WTC11 (cell line): ENCODE results near the gene MSL3B.
A peak's percentile ranks its signal among the peaks of the same experiment; 100 is the strongest.

ENCODE experiments used
- ATAC-seq: fragments of 200-7000 bp; cut with Tn5 transposase; 2 replicates; pipeline ENCODE4 v1.10.0; 2021; ENCODE audit warnings: mild to moderate bottlenecking, moderate library complexity
- CTCF ChIA-PET: fragments of 300-600 bp; sonication (Branson Sonifier 250); formaldehyde crosslinking; loops from one replicate; lab custom pipeline; 2021; ENCODE audit warnings: antibody characterized with exemption; lab: Charles Lee
- POLR2A ChIA-PET: fragments of 350-600 bp; sonication (Branson Sonifier 250); formaldehyde crosslinking; loops from one replicate; lab custom pipeline; 2021; ENCODE audit warnings: antibody characterized with exemption; lab: Charles Lee
- DNase-seq: peaks from one replicate; pipeline ENCODE4 v3.0.0; 2021; ENCODE audit warnings: low spot score
- H3K27ac Mint-ChIP-seq: 2 replicates; pipeline ENCODE4 v1.8.0; 2021; ENCODE audit warnings: mixed read lengths
- H3K27me3 Mint-ChIP-seq: 2 replicates; pipeline ENCODE4 v1.8.0; 2021; ENCODE audit warnings: low read depth, mild to moderate bottlenecking, moderate library complexity, mixed read lengths
- H3K36me3 Mint-ChIP-seq: 2 replicates; pipeline ENCODE4 v1.8.0; 2021; ENCODE audit warnings: mixed read lengths
- H3K4me1 Mint-ChIP-seq: 2 replicates; pipeline ENCODE4 v1.8.0; 2022; ENCODE audit warnings: mixed read lengths
- H3K4me3 Mint-ChIP-seq: 2 replicates; pipeline ENCODE4 v1.8.0; 2021; ENCODE audit warnings: mild to moderate bottlenecking, moderate library complexity, mixed read lengths
- H3K9me3 Mint-ChIP-seq: 2 replicates; pipeline ENCODE4 v1.8.0; 2021; ENCODE audit warnings: mixed read lengths
- ATF1 ChIP-seq: sonication (generic); formaldehyde crosslinking; IDR thresholded peaks from 2 replicates; pipeline ENCODE4 v1.8.1; 2023; ENCODE audit warnings: mild to moderate bottlenecking, moderate library complexity, missing genetic modification reagents
- GRHL2 ChIP-seq: fragments of 250-450 bp; sonication (Bioruptor Pico); IDR thresholded peaks from 2 replicates; pipeline ENCODE4 v1.8.0; 2022; ENCODE audit warnings: mild to moderate bottlenecking, moderate library complexity; ENCODE audit not compliant: insufficient replicate concordance, severe bottlenecking
- MYBL2 ChIP-seq: sonication (generic); formaldehyde crosslinking; IDR thresholded peaks from 2 replicates; pipeline ENCODE4 v1.8.1; 2023; ENCODE audit warnings: mild to moderate bottlenecking, moderate library complexity, missing genetic modification reagents
- OVOL2 ChIP-seq: fragments of 250-450 bp; sonication (Bioruptor Pico); IDR thresholded peaks from 2 replicates; pipeline ENCODE4 v1.9.0; 2021; ENCODE audit warnings: mild to moderate bottlenecking, borderline replicate concordance
- SMAD3 ChIP-seq: sonication (generic); formaldehyde crosslinking; IDR thresholded peaks from 2 replicates; pipeline ENCODE4 v1.8.0; 2022; ENCODE audit warnings: missing genetic modification reagents, mild to moderate bottlenecking, borderline replicate concordance
- TEAD1 ChIP-seq: sonication (generic); formaldehyde crosslinking; IDR thresholded peaks from 2 replicates; pipeline ENCODE4 v1.8.0; 2022; ENCODE audit warnings: mild to moderate bottlenecking, missing genetic modification reagents
- TEAD4 ChIP-seq: sonication (generic); formaldehyde crosslinking; IDR thresholded peaks from 2 replicates; pipeline ENCODE4 v1.8.0; 2022; ENCODE audit warnings: mild to moderate bottlenecking, missing genetic modification reagents
- TP53 ChIP-seq: sonication (generic); formaldehyde crosslinking; IDR thresholded peaks from 2 replicates; pipeline ENCODE4 v1.8.1; 2023; ENCODE audit warnings: mild to moderate bottlenecking, missing genetic modification reagents
- ZNF396 ChIP-seq: fragments of 250-450 bp; sonication (Bioruptor Pico); IDR thresholded peaks from 2 replicates; pipeline ENCODE4 v1.8.0; 2021; ENCODE audit warnings: mild to moderate bottlenecking, moderate library complexity, borderline replicate concordance
- TF ChIP-seq, protein P1 (sequence below): sonication (generic); formaldehyde crosslinking; IDR thresholded peaks from 2 replicates; pipeline ENCODE4 v1.8.1; 2022; ENCODE audit warnings: low read depth, missing genetic modification reagents, borderline replicate concordance
- TF ChIP-seq, protein P2 (sequence below): sonication (generic); formaldehyde crosslinking; IDR thresholded peaks from 2 replicates; pipeline ENCODE4 v1.8.0; 2022; ENCODE audit warnings: mild to moderate bottlenecking, missing genetic modification reagents
- TF ChIP-seq, protein P3 (sequence below): sonication (generic); formaldehyde crosslinking; conservative IDR thresholded peaks from 2 replicates; pipeline ENCODE4 v1.8.1; 2022; ENCODE audit warnings: mild to moderate bottlenecking, missing genetic modification reagents
- TF ChIP-seq, protein P4 (sequence below): sonication (generic); formaldehyde crosslinking; IDR thresholded peaks from 2 replicates; pipeline ENCODE4 v1.8.1; 2023; ENCODE audit warnings: mild to moderate bottlenecking, missing genetic modification reagents
- TF ChIP-seq, protein P5 (sequence below): sonication (generic); formaldehyde crosslinking; IDR thresholded peaks from 2 replicates; pipeline ENCODE4 v1.8.0; 2023; ENCODE audit warnings: mild to moderate bottlenecking, missing genetic modification reagents
- TF ChIP-seq, protein P6 (sequence below): sonication (generic); formaldehyde crosslinking; IDR thresholded peaks from 2 replicates; pipeline ENCODE4 v1.8.1; 2022; ENCODE audit warnings: missing genetic modification reagents, borderline replicate concordance
- TF ChIP-seq, protein P7 (sequence below): fragments of 250-450 bp; sonication (Bioruptor Pico); IDR thresholded peaks from 2 replicates; pipeline ENCODE4 v1.9.0; 2021; ENCODE audit warnings: moderate library complexity, mild to moderate bottlenecking, inconsistent platforms, borderline replicate concordance
- TF ChIP-seq, protein P8 (sequence below): sonication (generic); formaldehyde crosslinking; IDR thresholded peaks from 2 replicates; pipeline ENCODE4 v1.8.0; 2023; ENCODE audit warnings: missing genetic modification reagents
- TF ChIP-seq, protein P9 (sequence below): sonication (generic); formaldehyde crosslinking; IDR thresholded peaks from 2 replicates; pipeline ENCODE4 v1.8.1; 2023; ENCODE audit warnings: mild to moderate bottlenecking, missing genetic modification reagents, moderate library complexity

The MSL3B gene

DNA sequence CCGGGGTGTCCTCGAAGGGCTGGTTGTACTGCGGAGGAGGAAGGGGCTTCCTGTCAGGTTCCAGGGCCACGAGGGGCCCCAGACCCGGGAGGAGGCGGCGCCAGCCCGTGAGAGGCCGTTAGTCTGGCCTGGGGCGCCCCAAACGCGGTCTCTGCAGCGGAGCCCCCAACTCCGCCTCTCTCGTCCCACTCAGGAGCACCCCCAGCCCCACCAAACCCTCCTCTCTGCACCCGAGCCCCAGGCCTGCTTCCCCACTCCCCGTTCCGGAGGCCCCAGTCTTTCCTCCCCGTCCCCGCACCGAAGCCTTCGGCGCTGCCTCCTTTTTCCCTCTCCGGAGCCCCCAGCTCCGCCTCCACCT lies 14.3 kb downstream of the MSL3B start:
- DNase-seq (no peak), ATAC-seq (no peak)
- TF ChIP-seq TEAD4 (CRISPR knock-in tag): no peak
- TF ChIP-seq, protein P1, sequence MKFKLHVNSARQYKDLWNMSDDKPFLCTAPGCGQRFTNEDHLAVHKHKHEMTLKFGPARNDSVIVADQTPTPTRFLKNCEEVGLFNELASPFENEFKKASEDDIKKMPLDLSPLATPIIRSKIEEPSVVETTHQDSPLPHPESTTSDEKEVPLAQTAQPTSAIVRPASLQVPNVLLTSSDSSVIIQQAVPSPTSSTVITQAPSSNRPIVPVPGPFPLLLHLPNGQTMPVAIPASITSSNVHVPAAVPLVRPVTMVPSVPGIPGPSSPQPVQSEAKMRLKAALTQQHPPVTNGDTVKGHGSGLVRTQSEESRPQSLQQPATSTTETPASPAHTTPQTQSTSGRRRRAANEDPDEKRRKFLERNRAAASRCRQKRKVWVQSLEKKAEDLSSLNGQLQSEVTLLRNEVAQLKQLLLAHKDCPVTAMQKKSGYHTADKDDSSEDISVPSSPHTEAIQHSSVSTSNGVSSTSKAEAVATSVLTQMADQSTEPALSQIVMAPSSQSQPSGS (CRISPR knock-in tag): no peak
- peak; percentile 4; the same call in 1 of the 2 replicates for TF ChIP-seq TEAD1 (CRISPR knock-in tag)
- Mint-ChIP-seq H3K4me3 (peak overlapping the region; percentile 100), H3K27me3 (no peaks in the 10 kb centered on the region), H3K27ac (no peak overlapping the region), H3K9me3 (no peaks in the 10 kb centered on the region), H3K36me3 (peaks cover 46% of the 10 kb centered on the region), H3K4me1 (peaks cover 32% of the 10 kb centered on the region)
- ChIA-PET POLR2A (no interaction called here), CTCF (no interaction called here)

DNA sequence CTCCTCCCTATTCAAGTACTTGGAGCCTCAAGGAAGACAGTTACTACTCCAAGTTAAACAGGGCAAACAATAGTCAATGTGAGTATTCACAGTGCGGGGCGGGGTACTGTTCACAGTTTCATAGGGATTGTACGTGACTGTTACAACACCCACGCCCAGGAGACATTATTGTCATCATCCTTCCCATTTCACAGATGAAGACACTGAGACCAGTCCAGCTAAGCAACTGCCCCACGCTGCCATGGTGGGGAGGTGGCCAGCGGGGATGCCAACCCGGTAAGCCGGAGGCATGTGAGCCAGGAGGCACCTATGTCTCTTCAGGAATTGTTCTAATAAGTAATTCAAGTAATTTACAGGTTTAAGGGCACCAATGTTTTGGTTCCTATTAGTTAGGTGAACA lies 14.8 kb downstream of the MSL3B start:
- DNase-seq (no peak), ATAC-seq (no peak)
- TF ChIP-seq, protein P2, sequence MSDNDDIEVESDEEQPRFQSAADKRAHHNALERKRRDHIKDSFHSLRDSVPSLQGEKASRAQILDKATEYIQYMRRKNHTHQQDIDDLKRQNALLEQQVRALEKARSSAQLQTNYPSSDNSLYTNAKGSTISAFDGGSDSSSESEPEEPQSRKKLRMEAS (CRISPR knock-in tag): no peak
- TF ChIP-seq, protein P3, sequence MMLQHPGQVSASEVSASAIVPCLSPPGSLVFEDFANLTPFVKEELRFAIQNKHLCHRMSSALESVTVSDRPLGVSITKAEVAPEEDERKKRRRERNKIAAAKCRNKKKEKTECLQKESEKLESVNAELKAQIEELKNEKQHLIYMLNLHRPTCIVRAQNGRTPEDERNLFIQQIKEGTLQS: no peak
- TF ChIP-seq, protein P4, sequence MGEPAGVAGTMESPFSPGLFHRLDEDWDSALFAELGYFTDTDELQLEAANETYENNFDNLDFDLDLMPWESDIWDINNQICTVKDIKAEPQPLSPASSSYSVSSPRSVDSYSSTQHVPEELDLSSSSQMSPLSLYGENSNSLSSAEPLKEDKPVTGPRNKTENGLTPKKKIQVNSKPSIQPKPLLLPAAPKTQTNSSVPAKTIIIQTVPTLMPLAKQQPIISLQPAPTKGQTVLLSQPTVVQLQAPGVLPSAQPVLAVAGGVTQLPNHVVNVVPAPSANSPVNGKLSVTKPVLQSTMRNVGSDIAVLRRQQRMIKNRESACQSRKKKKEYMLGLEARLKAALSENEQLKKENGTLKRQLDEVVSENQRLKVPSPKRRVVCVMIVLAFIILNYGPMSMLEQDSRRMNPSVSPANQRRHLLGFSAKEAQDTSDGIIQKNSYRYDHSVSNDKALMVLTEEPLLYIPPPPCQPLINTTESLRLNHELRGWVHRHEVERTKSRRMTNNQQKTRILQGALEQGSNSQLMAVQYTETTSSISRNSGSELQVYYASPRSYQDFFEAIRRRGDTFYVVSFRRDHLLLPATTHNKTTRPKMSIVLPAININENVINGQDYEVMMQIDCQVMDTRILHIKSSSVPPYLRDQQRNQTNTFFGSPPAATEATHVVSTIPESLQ: no peak
- TF ChIP-seq, protein P5, sequence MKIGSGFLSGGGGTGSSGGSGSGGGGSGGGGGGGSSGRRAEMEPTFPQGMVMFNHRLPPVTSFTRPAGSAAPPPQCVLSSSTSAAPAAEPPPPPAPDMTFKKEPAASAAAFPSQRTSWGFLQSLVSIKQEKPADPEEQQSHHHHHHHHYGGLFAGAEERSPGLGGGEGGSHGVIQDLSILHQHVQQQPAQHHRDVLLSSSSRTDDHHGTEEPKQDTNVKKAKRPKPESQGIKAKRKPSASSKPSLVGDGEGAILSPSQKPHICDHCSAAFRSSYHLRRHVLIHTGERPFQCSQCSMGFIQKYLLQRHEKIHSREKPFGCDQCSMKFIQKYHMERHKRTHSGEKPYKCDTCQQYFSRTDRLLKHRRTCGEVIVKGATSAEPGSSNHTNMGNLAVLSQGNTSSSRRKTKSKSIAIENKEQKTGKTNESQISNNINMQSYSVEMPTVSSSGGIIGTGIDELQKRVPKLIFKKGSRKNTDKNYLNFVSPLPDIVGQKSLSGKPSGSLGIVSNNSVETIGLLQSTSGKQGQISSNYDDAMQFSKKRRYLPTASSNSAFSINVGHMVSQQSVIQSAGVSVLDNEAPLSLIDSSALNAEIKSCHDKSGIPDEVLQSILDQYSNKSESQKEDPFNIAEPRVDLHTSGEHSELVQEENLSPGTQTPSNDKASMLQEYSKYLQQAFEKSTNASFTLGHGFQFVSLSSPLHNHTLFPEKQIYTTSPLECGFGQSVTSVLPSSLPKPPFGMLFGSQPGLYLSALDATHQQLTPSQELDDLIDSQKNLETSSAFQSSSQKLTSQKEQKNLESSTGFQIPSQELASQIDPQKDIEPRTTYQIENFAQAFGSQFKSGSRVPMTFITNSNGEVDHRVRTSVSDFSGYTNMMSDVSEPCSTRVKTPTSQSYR (CRISPR knock-in tag): no peak
- TF ChIP-seq GRHL2 (no peak), MYBL2 (no peak)
- TF ChIP-seq, protein P6, sequence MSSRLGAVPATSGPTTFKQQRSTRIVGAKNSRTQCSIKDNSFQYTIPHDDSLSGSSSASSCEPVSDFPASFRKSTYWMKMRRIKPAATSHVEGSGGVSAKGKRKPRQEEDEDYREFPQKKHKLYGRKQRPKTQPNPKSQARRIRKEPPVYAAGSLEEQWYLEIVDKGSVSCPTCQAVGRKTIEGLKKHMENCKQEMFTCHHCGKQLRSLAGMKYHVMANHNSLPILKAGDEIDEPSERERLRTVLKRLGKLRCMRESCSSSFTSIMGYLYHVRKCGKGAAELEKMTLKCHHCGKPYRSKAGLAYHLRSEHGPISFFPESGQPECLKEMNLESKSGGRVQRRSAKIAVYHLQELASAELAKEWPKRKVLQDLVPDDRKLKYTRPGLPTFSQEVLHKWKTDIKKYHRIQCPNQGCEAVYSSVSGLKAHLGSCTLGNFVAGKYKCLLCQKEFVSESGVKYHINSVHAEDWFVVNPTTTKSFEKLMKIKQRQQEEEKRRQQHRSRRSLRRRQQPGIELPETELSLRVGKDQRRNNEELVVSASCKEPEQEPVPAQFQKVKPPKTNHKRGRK (CRISPR knock-in tag): no peak
- POLR2A ChIA-PET: no interaction called here
- CTCF ChIA-PET: no interaction called here
- Mint-ChIP-seq H3K4me1 (peaks cover 32% of the 10 kb centered on the region), H3K9me3 (no peaks in the 10 kb centered on the region), H3K4me3 (peak overlapping the region; percentile 100), H3K27me3 (no peaks in the 10 kb centered on the region), H3K36me3 (peaks cover 51% of the 10 kb centered on the region), H3K27ac (peak overlapping the region; percentile 18; the same call in 1 of the 2 replicates)

DNA sequence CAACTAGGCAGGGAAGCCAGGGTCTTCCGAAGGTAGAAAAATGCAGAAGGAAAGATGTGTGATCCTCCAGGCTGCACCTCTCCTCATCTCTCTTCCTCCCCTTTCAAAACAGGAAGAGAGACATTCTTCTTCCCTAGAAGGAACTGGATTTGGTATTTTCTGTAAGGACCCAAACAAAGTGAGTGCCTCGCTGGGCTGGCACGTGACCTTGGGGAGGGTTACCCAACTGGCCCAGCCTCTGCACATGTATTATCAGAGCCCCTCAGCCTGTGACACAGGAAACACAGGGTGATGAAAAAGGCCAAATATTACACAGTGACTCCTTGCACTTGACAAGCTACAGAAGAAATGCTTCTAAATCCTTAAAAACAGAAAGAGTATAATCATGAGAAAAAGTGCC lies 16.1 kb downstream of the MSL3B start:
- H3K27ac Mint-ChIP-seq: no peak overlapping the region
- H3K4me1 Mint-ChIP-seq: peaks cover 32% of the 10 kb centered on the region
- peaks cover 64% of the 10 kb centered on the region for H3K36me3 Mint-ChIP-seq
- H3K4me3 Mint-ChIP-seq: peak overlapping the region; percentile 100
- no peaks in the 10 kb centered on the region for H3K27me3 Mint-ChIP-seq
- DNase-seq: no peak
- H3K9me3 Mint-ChIP-seq: no peaks in the 10 kb centered on the region
- ATAC-seq: no peak
- ChIA-PET CTCF (no interaction called here), POLR2A (no interaction called here)
- TF ChIP-seq ATF1 (CRISPR knock-in tag) (no peak), OVOL2 (no peak), TP53 (CRISPR knock-in tag) (no peak), SMAD3 (CRISPR knock-in tag) (no peak), TEAD1 (CRISPR knock-in tag) (no peak), GRHL2 (no peak), ZNF396 (no peak)
- TF ChIP-seq, protein P2 (CRISPR knock-in tag): no peak
- TF ChIP-seq, protein P7, sequence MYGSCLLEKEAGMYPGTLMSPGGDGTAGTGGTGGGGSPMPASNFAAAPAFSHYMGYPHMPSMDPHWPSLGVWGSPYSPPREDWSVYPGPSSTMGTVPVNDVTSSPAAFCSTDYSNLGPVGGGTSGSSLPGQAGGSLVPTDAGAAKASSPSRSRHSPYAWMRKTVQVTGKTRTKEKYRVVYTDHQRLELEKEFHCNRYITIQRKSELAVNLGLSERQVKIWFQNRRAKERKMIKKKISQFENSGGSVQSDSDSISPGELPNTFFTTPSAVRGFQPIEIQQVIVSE (CRISPR knock-in tag): no peak
- TF ChIP-seq, protein P8, sequence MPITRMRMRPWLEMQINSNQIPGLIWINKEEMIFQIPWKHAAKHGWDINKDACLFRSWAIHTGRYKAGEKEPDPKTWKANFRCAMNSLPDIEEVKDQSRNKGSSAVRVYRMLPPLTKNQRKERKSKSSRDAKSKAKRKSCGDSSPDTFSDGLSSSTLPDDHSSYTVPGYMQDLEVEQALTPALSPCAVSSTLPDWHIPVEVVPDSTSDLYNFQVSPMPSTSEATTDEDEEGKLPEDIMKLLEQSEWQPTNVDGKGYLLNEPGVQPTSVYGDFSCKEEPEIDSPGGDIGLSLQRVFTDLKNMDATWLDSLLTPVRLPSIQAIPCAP (CRISPR knock-in tag): no peak
- TF ChIP-seq, protein P6 (CRISPR knock-in tag): no peak
- TF ChIP-seq, protein P9, sequence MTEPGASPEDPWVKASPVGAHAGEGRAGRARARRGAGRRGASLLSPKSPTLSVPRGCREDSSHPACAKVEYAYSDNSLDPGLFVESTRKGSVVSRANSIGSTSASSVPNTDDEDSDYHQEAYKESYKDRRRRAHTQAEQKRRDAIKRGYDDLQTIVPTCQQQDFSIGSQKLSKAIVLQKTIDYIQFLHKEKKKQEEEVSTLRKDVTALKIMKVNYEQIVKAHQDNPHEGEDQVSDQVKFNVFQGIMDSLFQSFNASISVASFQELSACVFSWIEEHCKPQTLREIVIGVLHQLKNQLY (CRISPR knock-in tag): no peak
